ENCODE measurements around the gene ABL1.
A peak's percentile ranks its signal among the peaks of the same experiment; 100 is the strongest.

ABL1 gene

DNA sequence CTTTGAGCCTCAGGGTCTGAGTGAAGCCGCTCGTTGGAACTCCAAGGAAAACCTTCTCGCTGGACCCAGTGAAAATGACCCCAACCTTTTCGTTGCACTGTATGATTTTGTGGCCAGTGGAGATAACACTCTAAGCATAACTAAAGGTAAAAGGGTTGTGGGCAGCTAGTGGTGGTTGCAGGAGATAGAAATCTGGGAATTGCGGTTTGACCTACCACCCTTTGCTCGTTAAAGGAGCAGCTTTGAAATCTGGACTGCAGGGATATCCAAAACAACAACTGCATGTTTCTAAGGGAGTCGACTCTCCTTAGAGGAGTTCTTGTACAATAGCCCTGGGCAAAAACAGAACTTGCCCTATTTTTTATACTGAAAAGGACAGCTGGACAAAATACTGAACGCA, 19.0 kb downstream of the ABL1 start:
- no peak for DNase-seq

DNA sequence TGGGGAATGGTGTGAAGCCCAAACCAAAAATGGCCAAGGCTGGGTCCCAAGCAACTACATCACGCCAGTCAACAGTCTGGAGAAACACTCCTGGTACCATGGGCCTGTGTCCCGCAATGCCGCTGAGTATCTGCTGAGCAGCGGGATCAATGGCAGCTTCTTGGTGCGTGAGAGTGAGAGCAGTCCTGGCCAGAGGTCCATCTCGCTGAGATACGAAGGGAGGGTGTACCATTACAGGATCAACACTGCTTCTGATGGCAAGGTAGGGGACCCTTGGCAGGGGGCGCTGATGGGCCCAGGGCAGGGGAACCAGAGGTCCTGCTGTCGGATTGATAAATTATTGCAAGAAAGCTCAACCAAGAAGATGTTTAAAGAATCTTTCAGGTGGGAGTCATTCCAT, 19.8 kb downstream of the ABL1 start:
- no peak for DNase-seq

DNA sequence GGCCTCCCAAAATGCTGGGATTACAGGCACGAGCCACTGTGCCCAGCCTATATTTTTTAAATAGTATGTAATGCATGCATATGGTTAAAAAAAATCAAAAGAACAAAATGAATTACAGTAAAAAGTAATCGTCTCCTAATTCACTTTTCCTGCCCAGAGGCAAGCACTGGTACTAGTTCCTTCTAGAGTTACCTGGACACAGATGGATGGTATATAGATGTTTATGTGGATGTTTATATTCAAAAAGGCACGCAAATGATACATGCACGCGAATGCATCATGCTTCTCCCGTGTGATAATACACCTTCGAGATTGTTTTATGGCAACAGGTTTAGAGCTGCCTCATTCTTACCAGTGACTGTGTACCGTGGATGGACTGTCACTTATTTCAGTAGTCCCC, 21.4 kb downstream of the ABL1 start:
- no peak for DNase-seq

DNA sequence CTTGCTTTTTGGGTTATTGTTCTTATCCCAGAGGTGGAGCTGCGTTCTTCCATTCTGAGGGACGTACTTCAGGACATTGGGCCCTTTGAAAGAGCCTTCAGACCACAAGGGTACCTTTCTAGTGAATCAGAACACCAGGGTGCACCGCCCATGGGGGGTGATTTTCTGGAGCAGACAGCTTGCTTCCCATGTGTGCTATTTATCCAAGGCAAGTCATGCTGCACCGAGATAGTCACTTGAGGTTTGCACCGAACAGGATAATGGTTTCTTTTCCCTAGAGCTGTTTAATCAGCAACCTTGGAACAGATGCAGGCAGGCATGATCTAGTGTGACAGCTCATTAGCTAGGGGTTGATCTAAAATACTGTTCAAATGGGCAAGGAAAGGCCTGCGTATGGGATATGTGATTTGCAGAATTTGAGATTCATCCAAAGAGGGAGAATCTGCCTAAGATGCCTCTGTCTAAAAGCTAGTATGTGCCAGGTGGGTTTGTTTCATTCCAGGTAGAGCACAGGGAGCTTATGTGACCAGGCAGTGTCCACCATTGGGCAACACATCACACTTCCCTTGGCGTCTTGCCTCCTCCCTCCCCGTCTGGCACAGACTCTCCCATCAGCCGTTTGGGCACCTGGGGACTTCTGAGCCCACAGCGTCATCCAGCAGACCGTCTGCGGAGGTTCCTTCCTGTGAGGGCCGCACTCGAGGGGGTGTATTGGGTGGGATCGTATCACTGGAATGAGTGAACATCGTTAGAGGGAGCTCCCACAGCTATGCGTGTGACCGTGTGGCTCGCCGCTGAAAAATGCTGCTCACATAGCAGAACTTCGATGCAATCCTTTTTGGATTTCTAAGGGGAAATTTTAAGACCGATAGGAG, 23.0 kb downstream of the ABL1 start:
- DNase-seq: no peak

DNA sequence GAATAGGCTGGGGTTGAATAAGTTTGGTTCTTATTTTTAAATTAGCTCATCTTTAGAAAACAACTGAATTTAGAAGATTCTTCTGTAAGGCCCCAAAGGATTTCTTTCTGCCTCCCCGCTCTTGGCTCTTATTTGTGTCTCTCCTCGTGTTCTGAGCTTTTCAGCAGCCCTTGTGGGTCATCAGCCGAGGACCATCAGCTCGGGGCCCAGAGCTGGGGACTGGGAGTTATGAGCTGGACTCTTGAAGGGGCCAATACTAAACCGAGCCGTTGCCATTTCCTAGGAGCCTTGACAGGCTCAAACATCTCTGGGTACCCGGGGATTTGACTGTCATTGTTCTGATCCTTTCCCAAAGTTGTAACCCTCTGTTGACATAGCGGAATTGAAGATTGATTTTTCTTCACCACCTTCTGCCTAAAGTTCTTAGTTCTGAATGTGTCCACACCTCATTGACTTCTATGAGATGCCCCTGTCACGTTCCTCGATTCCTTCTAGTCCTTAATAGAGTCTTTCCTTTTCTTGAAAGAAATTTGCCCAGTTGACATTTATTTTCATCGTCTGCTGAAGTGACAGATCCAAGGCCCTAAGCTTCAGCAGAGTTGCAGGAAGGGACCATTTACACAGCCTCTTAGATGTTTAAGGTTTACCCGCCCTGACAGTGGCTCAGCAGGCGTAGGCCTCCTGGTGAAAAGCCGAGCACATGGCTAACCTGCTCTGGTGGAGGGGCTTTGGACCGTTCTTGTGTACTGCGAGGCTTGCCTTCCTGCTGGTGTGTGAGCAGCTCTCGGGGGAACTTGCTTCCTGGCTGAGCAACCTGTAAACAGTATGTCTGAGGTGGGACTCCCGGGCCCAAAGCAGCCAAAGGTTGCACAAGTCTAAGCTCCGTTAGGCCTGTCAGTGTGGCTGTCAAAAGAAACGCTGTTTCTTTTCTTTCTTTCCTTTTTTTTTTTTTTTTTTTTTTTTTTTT, 24.0 kb downstream of the ABL1 start:
- no peak for DNase-seq

DNA sequence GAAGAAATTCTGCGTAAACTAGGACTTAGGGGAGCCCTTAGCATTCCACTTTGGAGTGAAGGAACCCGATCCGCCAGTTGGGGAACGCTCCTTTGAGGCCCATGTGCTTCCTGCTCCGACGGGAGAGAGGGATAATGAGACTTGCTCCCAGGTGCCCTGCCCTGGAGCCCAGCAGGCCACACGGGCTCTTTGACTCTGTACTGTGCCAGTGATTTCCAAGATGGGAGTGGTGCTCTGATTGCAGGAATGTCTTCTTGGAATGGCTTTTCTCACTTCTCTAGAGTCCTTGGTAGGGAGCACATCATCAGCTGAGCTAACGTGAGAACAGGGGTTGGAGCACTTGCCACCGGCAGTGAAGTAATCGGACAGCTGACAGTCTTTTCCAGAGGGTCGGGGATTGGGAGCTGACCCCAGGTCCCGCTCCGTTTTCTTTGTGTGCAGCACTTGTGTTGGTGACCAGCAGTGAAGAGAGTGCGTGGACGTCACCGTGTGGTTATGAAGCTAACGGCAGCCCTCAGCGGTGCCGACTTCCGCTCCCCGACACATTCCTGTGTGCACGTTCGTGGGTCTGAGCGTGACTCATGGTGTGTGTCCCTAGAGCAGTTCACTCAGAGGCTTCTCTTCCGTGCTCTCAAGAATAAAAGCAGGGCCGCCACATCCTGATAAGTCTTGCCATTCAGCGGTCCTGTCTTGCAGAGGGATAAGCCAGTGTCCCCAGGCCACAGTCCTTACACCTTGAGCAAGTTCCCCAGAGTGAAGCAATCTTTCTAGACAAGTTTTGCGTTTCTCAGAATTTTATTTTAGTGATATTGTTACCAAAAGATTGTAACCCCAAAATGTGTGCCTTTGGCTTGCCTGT, 25.6 kb downstream of the ABL1 start:
- no peak for DNase-seq

DNA sequence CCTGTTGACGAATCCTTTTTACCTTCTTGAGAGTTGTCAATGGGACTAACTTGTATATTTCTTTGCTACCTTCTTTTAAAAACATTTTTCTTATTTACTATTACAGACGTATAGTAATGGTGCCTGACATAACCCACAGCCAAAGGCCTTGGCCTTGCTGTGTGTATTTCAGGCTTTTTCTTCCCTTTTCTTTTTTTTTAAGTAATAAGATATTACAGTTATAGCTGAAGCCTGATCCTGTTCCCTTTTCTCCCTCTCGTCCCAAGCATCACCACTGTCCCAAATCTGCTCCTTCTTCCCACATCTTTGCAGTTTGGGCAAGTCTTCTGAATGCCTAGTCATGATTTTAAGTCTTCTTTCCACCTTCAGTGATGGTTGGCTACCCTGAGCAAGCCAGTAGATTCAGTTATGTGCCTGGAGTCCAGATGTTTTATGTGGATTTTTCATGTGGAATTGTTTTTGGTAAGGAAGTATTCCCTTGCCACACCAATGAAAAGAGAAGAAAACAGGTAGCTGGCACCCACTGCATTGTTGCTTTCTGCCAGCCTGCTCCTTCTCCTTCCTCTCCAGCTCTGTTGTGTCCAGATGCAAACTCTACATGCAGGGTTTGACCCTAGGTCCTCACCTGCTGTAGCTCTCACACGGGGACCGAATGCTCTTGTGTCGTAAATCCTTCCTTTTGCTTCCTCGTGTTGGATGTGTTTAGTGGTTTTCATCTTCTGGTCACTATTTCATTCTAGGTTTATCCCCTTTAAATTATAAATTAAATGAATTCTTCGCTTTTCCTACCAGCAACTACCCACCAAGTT, 26.5 kb downstream of the ABL1 start:
- DNase-seq: no peak

DNA sequence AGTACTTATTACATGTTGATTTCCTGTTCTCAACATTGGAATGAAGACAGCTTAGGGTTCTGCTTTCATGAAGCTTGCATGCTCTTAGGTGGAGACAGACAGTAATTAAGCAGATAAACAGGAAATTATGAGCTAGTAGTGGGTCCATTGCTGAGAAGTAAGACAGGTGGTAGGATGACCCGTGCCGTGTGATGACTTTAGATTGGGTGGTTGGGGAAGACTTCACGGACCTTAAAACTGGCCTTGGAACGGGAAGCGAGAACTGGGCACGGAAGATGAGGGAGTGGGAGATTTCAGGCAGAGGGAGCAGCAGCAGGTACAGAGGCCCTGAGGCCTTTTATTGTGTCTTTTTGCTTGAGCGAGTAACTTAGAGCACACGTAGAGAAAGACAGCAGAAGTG, 27.2 kb downstream of the ABL1 start:
- no peak for DNase-seq

DNA sequence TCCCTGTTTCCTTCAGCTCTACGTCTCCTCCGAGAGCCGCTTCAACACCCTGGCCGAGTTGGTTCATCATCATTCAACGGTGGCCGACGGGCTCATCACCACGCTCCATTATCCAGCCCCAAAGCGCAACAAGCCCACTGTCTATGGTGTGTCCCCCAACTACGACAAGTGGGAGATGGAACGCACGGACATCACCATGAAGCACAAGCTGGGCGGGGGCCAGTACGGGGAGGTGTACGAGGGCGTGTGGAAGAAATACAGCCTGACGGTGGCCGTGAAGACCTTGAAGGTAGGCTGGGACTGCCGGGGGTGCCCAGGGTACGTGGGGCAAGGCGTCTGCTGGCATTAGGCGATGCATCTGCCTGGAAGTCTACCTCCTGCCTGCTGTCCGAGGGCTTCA, 27.7 kb downstream of the ABL1 start:
- DNase-seq: no peak

DNA sequence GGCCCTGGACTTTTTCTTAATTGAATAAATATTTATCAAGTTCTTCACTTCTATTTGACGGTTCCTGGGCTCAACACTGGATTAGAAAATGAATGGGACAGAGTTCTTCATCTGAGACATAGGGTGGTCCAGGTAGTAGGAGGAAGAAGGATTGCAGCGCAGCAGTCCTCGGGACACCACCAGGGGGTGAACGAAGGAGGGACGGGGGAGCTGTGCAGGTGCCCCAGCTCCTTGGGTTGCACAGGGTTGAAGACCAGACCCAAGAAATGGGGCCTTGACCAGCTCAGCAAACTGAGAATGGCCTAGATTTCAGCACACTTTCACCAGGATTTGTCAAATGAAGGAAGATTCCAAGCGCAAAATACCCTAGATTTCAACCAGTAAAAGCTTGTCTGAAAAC, 29.5 kb downstream of the ABL1 start:
- DNase-seq: no peak

DNA sequence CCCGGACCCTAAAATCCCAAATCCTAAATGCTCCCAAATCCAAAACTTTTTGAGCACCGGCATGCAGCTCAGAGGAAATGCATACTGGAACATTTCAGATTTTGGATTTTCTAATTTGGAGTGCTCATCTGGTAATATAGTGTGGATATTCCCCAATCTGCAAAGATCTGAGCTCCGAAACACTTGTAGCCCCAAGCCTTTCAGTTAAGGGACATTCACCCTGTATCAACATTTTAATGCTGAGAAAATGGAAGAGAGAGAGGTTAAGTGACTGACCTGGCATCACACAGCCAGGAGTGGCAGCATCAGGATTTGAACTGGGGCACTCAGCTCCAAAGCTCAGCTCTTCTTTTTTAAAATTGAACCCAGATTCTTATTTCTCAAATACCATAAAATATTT, 30.9 kb downstream of the ABL1 start:
- no peak for DNase-seq

DNA sequence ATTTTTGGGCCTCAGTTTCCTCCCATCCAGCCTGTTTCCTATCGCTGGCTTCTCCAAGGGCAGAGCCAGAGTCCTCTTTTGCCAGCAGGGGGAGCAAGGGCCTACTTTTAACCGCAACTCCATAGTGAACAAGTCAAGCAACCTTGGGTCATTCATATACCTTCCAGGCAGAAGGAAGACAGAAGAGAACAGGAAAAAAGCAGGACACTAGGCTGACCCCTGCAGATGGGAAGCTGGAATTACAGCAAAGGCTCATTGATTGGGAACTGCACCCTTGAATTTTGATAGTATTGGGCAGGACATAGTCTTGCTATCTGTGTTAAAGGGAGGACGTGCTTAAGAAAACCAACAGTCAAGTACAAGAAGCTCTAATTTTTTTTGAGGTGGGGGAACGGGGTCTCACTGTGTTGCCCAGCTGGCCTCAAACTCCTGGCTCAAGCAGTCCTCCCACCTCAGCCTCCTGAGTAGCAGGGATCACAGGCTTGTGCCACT, 31.5 kb downstream of the ABL1 start:
- DNase-seq: peak; percentile 35

DNA sequence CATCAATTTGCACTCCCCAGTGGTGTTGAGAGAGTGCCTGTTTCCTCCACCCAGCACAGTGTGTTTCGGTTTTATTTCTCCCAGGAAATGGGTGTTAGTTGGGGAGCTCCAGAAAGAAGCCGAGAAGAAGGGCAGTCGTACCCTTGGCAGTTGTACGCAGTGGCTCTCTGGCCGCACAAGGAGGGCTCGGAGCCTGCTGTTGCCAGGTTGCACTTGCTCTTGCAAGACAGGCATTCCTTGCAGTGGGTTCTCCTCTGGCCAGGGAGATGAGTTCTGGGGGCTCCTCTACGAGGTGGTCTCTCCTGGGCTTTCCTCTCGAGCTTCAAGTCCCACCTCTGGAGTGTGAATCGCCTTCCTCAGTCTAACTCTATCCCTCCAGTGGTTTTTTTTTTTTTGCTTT, 32.5 kb downstream of the ABL1 start:
- DNase-seq: no peak

DNA sequence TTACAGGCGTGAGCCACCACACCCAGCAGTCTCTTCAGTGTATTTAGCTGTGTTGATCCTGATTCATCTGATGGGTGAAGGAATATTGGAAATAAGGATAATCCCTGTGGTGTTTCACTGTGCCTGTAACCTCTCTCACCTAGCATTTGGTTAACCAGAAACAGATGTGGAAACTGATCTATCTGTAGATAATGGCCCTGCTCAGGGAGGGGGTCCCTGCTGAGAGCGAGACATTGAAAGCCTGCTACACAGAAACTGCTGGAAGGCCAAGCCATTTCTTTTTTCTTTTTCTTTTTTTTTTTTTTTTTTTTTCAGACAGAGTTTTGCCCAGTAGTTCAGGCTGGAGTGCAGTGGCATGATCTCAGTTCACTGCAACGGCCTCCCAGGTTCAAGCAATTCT, 33.2 kb downstream of the ABL1 start:
- no peak for DNase-seq

DNA sequence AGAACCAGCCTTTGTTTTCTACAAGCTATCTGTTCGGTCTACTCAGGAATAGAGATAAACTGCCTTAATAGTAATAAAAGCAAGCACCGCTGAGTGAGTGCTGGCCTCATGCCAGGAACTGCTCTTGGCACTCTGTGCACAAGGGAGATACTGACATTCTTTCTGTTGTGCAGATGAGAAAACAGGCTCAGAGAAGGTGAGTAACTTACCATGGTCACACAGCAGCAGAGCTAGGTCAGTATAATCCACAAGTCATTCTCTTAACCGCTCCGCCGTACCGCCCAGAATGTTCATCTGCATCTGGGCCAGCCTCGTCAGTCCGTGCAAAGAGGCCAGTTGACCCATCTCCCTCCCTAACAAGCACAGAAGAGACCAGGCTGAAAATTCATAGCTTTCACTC, 34.2 kb downstream of the ABL1 start:
- DNase-seq: no peak

DNA sequence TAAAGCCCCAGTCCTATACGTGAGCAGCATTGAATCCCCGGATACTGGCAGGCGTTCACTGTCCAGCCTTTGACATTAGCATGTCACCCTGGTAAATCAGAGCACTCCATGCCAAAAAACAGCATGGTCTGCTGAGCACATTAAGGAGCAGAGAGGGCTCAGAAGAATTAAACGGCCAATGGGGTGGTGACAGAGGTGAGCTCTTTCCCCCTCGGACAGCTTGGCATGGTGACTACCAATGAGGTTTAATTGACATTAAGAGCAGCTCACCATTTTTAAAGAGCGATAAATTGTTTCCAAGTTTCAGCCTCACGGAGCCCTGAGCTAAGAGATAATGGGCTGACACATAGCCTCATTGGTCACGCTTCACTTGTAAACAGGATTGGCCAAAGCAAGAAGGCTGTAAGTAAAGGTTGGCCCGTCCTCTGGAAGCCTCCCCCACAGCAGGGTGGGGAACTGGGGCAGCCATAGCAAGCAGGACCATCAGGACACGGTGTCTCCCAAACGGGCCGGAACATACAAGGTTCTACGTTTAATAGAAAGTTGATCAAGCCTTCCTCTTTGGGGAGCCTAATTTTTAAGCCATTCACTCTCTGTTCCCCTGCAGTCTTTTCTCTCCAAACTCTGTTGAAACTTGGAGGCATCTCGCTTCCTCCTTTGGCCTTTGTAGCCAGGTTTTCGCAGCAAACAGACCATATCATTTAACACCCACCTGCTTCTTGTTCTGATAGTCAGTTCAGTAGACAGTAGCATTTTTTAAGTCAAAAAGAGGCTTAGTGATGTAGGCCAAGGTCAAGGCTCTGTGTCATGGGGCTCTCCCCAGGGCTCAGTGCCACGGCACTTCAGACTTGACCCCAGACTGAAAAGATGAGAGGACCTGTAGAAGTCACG, 35.7 kb downstream of the ABL1 start:
- no peak for DNase-seq

DNA sequence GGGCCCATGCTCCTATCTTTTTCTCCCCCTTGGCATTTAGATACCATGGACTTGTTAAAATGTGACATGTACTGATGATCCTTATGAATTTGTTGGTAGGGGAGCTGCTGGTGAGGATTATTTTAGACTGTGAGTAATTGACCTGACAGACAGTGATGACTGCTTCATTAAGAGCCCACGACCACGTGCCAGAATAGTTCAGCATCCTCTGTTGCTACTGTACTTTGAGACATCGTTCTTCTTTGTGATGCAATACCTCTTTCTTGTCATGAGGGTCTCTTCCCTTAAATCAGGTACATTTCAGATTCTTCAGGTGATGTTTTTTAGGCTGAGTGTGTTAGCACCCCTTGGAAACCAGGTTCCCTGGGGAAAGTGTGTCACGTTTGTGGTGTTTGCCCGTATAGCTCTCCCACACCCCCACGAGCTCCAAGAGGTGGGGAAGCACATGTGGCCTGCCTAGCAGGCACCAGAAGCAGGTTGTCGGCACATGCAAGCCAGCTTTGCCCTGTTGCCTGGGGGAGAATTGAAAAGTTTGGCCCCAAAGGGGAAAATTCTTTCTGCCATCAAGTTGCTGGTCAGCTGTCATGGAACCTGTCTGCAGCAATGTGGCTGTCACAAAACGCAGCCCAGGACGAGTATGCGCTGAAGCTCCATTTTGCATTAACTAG, 36.5 kb downstream of the ABL1 start:
- no peak for DNase-seq

DNA sequence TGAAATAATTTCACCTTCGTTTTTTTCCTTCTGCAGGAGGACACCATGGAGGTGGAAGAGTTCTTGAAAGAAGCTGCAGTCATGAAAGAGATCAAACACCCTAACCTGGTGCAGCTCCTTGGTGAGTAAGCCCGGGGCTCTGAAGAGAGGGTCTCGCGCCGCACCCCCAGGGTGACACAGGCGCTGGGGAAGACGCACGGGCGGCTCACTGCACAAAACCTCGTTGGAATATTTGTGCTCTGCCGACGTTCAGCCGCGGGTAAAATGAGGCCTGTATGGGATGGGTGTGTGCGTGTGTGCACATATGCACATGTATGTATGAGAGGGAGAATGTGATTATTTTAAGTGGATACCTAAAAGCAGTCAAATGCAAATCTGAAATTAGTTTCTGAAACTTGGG, 37.0 kb downstream of the ABL1 start:
- no peak for DNase-seq

DNA sequence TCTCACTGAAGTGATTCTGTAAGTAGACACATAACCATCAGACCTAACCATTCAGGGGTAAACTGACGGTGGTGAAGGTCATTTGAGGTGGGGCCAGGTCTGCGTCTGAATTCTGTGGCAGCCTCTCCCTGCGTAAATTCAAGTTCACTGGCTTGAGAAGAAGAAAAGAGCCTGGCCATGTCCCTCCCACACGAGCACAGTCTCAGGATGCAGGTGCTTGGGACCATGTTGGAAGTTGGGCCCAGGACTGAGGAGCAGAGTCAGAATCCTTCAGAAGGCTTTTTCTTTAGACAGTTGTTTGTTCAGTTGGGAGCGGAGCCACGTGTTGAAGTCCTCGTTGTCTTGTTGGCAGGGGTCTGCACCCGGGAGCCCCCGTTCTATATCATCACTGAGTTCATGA, 37.5 kb downstream of the ABL1 start:
- no peak for DNase-seq

DNA sequence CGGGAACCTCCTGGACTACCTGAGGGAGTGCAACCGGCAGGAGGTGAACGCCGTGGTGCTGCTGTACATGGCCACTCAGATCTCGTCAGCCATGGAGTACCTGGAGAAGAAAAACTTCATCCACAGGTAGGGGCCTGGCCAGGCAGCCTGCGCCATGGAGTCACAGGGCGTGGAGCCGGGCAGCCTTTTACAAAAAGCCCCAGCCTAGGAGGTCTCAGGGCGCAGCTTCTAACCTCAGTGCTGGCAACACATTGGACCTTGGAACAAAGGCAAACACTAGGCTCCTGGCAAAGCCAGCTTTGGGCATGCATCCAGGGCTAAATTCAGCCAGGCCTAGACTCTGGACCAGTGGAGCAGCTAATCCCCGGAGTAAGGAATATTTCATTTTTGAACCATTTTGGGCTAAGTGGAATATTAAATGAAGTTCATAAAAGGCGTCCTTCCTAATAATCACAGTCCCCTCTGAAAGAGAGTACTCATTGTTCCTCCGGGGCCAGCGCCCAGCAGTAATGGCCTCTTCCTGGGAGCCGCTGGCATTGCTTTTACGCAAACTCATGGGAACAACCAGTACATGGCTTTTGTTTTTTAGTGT, 38.0 kb downstream of the ABL1 start:
- no peak for DNase-seq

Data from GDM1 (cell line).